B cell (primary cell): Measurements from ENCODE around the gene ELMO1. TPM values are rescaled to one million over a fixed set of nuclear protein-coding genes. Genes with fewer than 3 reads are reported as not detected.

Experiments used
- ATAC-seq: fragments of 200-7000 bp; cut with Tn5 transposase; one replicate; pipeline ENCODE4 v1.10.0; 2021; ENCODE audit warnings: low read depth, mild to moderate bottlenecking, moderate number of reproducible peaks, moderate library complexity
- CTCF ChIA-PET: fragments of 350-600 bp; sonication (Branson Sonifier 250); formaldehyde crosslinking; loops from one replicate; lab custom pipeline; 2021; ENCODE audit warnings: antibody characterized with exemption, inconsistent platforms; lab: Charles Lee
- POLR2A ChIA-PET: fragments of 350-600 bp; sonication (Branson Sonifier 250); formaldehyde crosslinking; loops from one replicate; lab custom pipeline; 2021; ENCODE audit warnings: antibody characterized with exemption; lab: Charles Lee
- DNase-seq: peaks from one replicate; pipeline ENCODE4 v3.0.0; 2013
- H2AFZ ChIP-seq: 2 replicates; pipeline ENCODE4 v1.6.1; 2012; ENCODE audit warnings: mild to moderate bottlenecking, low read depth, low read length; ENCODE audit not compliant: insufficient read depth, poor library complexity, severe bottlenecking
- H3K27ac ChIP-seq, 2 donors: 1 replicate in 1 of 2; 2 replicates in 1 of 2; pipeline ENCODE4 v1.5.1; 2012 to 2013; ENCODE audit warnings: low read length in 2 of 2, mild to moderate bottlenecking in 2 of 2, moderate library complexity in 1 of 2
- H3K27me3 ChIP-seq, 4 experiments: fragments of 200-600 bp in 1 of 4; sonication (generic) in 1 of 4; replicated peaks in 1 of 4; 1 replicate in 2 of 4; 2 replicates in 2 of 4; pipeline versions ENCODE4 v1.6.1 to v1.7.0; 2013 to 2016; ENCODE audit warnings: low read length in 3 of 4, mild to moderate bottlenecking in 2 of 4, mixed read lengths in 1 of 4, moderate library complexity in 1 of 4; ENCODE audit not compliant: insufficient read depth in 4 of 4, control insufficient read depth in 3 of 4; ENCODE audit errors: control extremely low read depth in 1 of 4
- H3K36me3 ChIP-seq, 2 experiments: replicated peaks in 1 of 2; 1 replicate in 1 of 2; 2 replicates in 1 of 2; pipeline versions ENCODE4 v1.6.1 to v1.7.1; 2013; ENCODE audit warnings: low read length in 1 of 2; ENCODE audit not compliant: insufficient read depth in 2 of 2, control insufficient read depth in 1 of 2; ENCODE audit errors: control extremely low read depth in 1 of 2, extremely low read depth in 1 of 2
- H3K4me1 ChIP-seq, 2 donors: fragments of 200-600 bp in 1 of 2; sonication (generic) in 1 of 2; 1 replicate in 1 of 2; 2 replicates in 1 of 2; pipeline versions ENCODE4 v1.5.1 to v1.6.1; 2013 to 2017; ENCODE audit warnings: low read length in 2 of 2; ENCODE audit not compliant: control insufficient read depth in 2 of 2, insufficient read depth in 2 of 2
- H3K4me2 ChIP-seq: replicated peaks from 2 replicates; pipeline ENCODE3; 2012; ENCODE audit warnings: mild to moderate bottlenecking, low read depth, low read length; ENCODE audit not compliant: poor library complexity, severe bottlenecking
- H3K4me3 ChIP-seq, 5 experiments: fragments of 200-600 bp in 1 of 5; sonication (generic) in 1 of 5; 1 replicate in 3 of 5; 2 replicates in 2 of 5; pipeline versions ENCODE4 v1.5.1 to v1.7.0; 2011 to 2016; ENCODE audit warnings: low read length in 4 of 5, mild to moderate bottlenecking in 4 of 5, low read depth in 2 of 5, control low read depth in 1 of 5, moderate library complexity in 1 of 5; ENCODE audit not compliant: insufficient read depth in 1 of 5; ENCODE audit errors: control extremely low read depth in 1 of 5, extremely low read depth in 1 of 5
- H3K79me2 ChIP-seq: fragments of 200-600 bp; sonication (generic); one replicate; pipeline ENCODE4 v1.6.0; 2016; ENCODE audit warnings: low read length; ENCODE audit not compliant: control insufficient read depth, insufficient read depth
- H3K9ac ChIP-seq: fragments of 200-600 bp; sonication (generic); 2 replicates; pipeline ENCODE4 v1.6.1; 2017; ENCODE audit warnings: mild to moderate bottlenecking, low read length, moderate library complexity
- H3K9me3 ChIP-seq, 3 donors: one replicate each; pipeline versions ENCODE4 v1.6.1 to v1.7.1; 2013; ENCODE audit warnings: low read length in 2 of 3; ENCODE audit not compliant: control insufficient read depth in 2 of 3, insufficient read depth in 1 of 3; ENCODE audit errors: control extremely low read depth in 1 of 3
- H4K20me1 ChIP-seq: 2 replicates; pipeline ENCODE4 v1.6.0; 2012; ENCODE audit warnings: mild to moderate bottlenecking, low read length; ENCODE audit not compliant: insufficient read depth, control insufficient read depth, poor library complexity, severe bottlenecking
- H3K27ac Mint-ChIP-seq: one replicate; pipeline ENCODE4 v1.8.0; 2021; ENCODE audit warnings: mixed read lengths
- H3K27me3 Mint-ChIP-seq: one replicate; pipeline ENCODE4 v1.8.0; 2021; ENCODE audit warnings: mixed read lengths
- H3K4me1 Mint-ChIP-seq: one replicate; pipeline ENCODE4 v1.8.0; 2021; ENCODE audit warnings: mixed read lengths
- H3K4me3 Mint-ChIP-seq: one replicate; pipeline ENCODE4 v1.8.0; 2021; ENCODE audit warnings: mixed read lengths
- H3K9me3 Mint-ChIP-seq: one replicate; pipeline ENCODE4 v1.8.0; 2022; ENCODE audit warnings: mixed read lengths; ENCODE audit not compliant: insufficient read depth
- CTCF ChIP-seq: fragments of 200-600 bp; IDR thresholded peaks from one replicate; pipeline ENCODE4 v1.8.0; 2022; ENCODE audit warnings: antibody characterized with exemption, mild to moderate bottlenecking
- EZH2 ChIP-seq: IDR thresholded peaks from 2 replicates; pipeline ENCODE4 v1.6.1; 2012; ENCODE audit warnings: borderline replicate concordance, low read depth, mild to moderate bottlenecking, moderate library complexity, low read length; ENCODE audit not compliant: insufficient read depth, poor library complexity, severe bottlenecking
- WGBS: methylation state at CpG from one replicate; pipeline ENCODE4 v1.1.5; 2013; ENCODE audit warnings: missing lambda C conversion rate; ENCODE audit not compliant: insufficient coverage; 5-methylcytosine and 5-hydroxymethylcytosine counted together
- intact Hi-C: fragments of 100-400 bp; cut with micrococcal nuclease; formaldehyde crosslinking; loops from one replicate; pipeline ENCODE4 v1.10.0; 2022
- polyA plus RNA-seq: library from polyadenylated mRNA; depleted of rRNA; stranded (reverse); fragments of >200 nt; gene quantifications from 2 replicates; pipeline ENCODE4 v1.2.3, GENCODE V29; 2012
- total RNA-seq, 2 donors: library from RNA; stranded (reverse); fragments of 120-200 nt in 1 of 2; gene quantifications; 1 replicate in 1 of 2; 2 replicates in 1 of 2; pipeline versions ENCODE4 v1.2.3 to v1.2.4, GENCODE V29; 2013 to 2022

ELMO1 gene
- total and polyA plus RNA-seq, 2 donors (not counting 1 experiment from before 2014, with no cell fraction given): 44.7 to 177 TPM

GRCh38 chr7:37497576-37497975, 48.9 kb upstream of the ELMO1 start:
- no peaks in the 10 kb centered on the region for H3K79me2 ChIP-seq
- no peaks in the 10 kb centered on the region for H3K27me3 ChIP-seq
- no peaks in the 10 kb centered on the region for H4K20me1 ChIP-seq
- H3K9me3 ChIP-seq: no peaks in the 10 kb centered on the region
- H2AFZ ChIP-seq: no peak overlapping the region
- DNase-seq: no peak
- TF ChIP-seq CTCF: no peak
- no peak for TF ChIP-seq EZH2
- H3K4me1 ChIP-seq: no peaks in the 10 kb centered on the region
- ChIA-PET POLR2A (no interaction called here), CTCF (interaction anchor here (1.1 to 8.2 kb wide), 8 partner anchors 9 to 335 kb away, joined by 3 to 119 read pairs (median 34); no protein-coding TSS in a partner anchor)
- H3K27ac Mint-ChIP-seq: no peak overlapping the region
- no peaks in the 10 kb centered on the region for H3K36me3 ChIP-seq
- no peaks in the 10 kb centered on the region for H3K9me3 Mint-ChIP-seq
- no peak overlapping the region for H3K4me2 ChIP-seq
- no peak for ATAC-seq
- peaks cover 3% of the 10 kb centered on the region for H3K27me3 Mint-ChIP-seq
- H3K4me3 ChIP-seq: no peak overlapping the region
- WGBS: 71% methylated on average over 1 of the region's 6 CpGs
- no peak overlapping the region for H3K27ac ChIP-seq
- no peaks in the 10 kb centered on the region for H3K4me1 Mint-ChIP-seq
- no peak overlapping the region for H3K9ac ChIP-seq
- no peak overlapping the region for H3K4me3 Mint-ChIP-seq
- intact Hi-C loops: loop anchor here (5.0 kb wide), 1 partner anchor 215 kb away; no protein-coding TSS in a partner anchor

- H3K27ac ChIP-seq: no peak overlapping the region
- H3K4me3 ChIP-seq: no peak overlapping the region
- CTCF ChIA-PET: interaction anchor here (0.6 to 8.2 kb wide), 26 partner anchors 11 to 421 kb away, joined by 3 to 119 read pairs (median 6); partner anchors contain the start of gene ELMO1
- H4K20me1 ChIP-seq: no peaks in the 10 kb centered on the region
- H3K79me2 ChIP-seq: no peaks in the 10 kb centered on the region
- H2AFZ ChIP-seq: no peak overlapping the region
- peak; percentile 52 for DNase-seq
- no peak overlapping the region for H3K4me2 ChIP-seq
- peaks cover 0 to 8% (median 0%) of the 10 kb centered on the region in 3 donors for H3K9me3 ChIP-seq
- ATAC-seq: peak; percentile 68
- Mint-ChIP-seq H3K27ac (no peak overlapping the region), H3K9me3 (no peaks in the 10 kb centered on the region), H3K4me3 (no peak overlapping the region), H3K27me3 (no peaks in the 10 kb centered on the region), H3K4me1 (no peaks in the 10 kb centered on the region)
- intact Hi-C loops: loop anchor here (1.0 to 5.0 kb wide), 5 partner anchors 47 to 287 kb away; partner anchors contain the start of gene ELMO1
- POLR2A ChIA-PET: no interaction called here
- no peaks in the 10 kb centered on the region for H3K27me3 ChIP-seq
- no peaks in the 10 kb centered on the region for H3K36me3 ChIP-seq
- no peaks in the 10 kb centered on the region for H3K4me1 ChIP-seq
- TF ChIP-seq CTCF (peak; percentile 96), EZH2 (no peak)
- no peak overlapping the region for H3K9ac ChIP-seq
- WGBS: no CpG with 5 or more reads among the region's 4 CpGs
Measured at GRCh38 chr7:37495574-37496184, 47.0 kb upstream of the ELMO1 start.
